Measurements from ENCODE around the gene CSNK1A1.

The CSNK1A1 gene

GRCh38 chr5:149585910-149586309 lies 34.7 kb upstream of the CSNK1A1 start:
- no peaks in the 10 kb centered on the region for H3K79me2 ChIP-seq (ENCODE audit: control insufficient read depth, insufficient read depth, low read length, poor library complexity)
- no peak overlapping the region for H2BK120ac ChIP-seq (ENCODE audit: insufficient read depth, low read length, poor library complexity)

GRCh38 chr5:149584121-149584520 lies 32.9 kb upstream of the CSNK1A1 start:
- Histone ChIP-seq H3K27ac (ENCODE audit: low read depth, low read length) (no peak overlapping the region), H3K4ac (ENCODE audit: low read depth, low read length) (no peak overlapping the region)

More at GRCh38 chr5:149585910-149586309, 34.7 kb upstream of the CSNK1A1 start:
- Histone ChIP-seq H3K4ac (ENCODE audit: low read depth, low read length) (no peak overlapping the region), H4K8ac (ENCODE audit: low read depth, low read length) (no peak overlapping the region), H3K14ac (ENCODE audit: low read length) (no peak overlapping the region), H3K9ac (ENCODE audit: low read length) (no peak overlapping the region), H3K4me3 (ENCODE audit: low read depth, low read length) (no peak overlapping the region), H4K91ac (ENCODE audit: low read depth, low read length) (peak overlapping the region; percentile 11), H3K23ac (ENCODE audit: low read length) (no peak overlapping the region), H2AK5ac (ENCODE audit: low read length) (no peak overlapping the region), H3K18ac (ENCODE audit: low read length) (no peak overlapping the region), H2AFZ (ENCODE audit: insufficient read depth, low read length, poor library complexity) (no peak overlapping the region), H3K4me1 (ENCODE audit: control insufficient read depth in 1 of 2, insufficient read depth in 2 of 2, low read length in 2 of 2) (peaks cover 10 to 14% of the 10 kb centered on the region in 2 experiments), H4K12ac (ENCODE audit: low read depth, low read length) (no peak overlapping the region), H3K27me3 (ENCODE audit: insufficient read depth, low read length) (no peaks in the 10 kb centered on the region), H3K79me1 (ENCODE audit: low read length) (peaks cover 13% of the 10 kb centered on the region), H3K9me3 (ENCODE audit: insufficient read depth, low read depth, low read length) (no peaks in the 10 kb centered on the region), H3K4me2 (ENCODE audit: low read length) (no peak overlapping the region), H3K27ac (ENCODE audit: low read depth, low read length) (peak overlapping the region; percentile 16), H2BK12ac (ENCODE audit: low read length) (peak overlapping the region; percentile 32), H2BK5ac (ENCODE audit: low read depth, low read length, poor library complexity) (no peak overlapping the region), H3K36me3 (ENCODE audit: control insufficient read depth in 1 of 2, insufficient read depth in 2 of 2, low read length in 2 of 2) (no peaks in the 10 kb centered on the region)
- no peak for DNase-seq

GRCh38 chr5:149583394-149583793 lies 32.2 kb upstream of the CSNK1A1 start:
- peak overlapping the region; percentile 45 for H2AFZ ChIP-seq (ENCODE audit: insufficient read depth, low read length, poor library complexity)
- no peak for DNase-seq
- H4K91ac ChIP-seq (ENCODE audit: low read depth, low read length), result no peak overlapping the region
- H3K79me2 ChIP-seq (ENCODE audit: control insufficient read depth, insufficient read depth, low read length, poor library complexity), result no peaks in the 10 kb centered on the region
- no peak overlapping the region for H3K18ac ChIP-seq (ENCODE audit: low read length)
- peak overlapping the region; percentile 49 for H2BK120ac ChIP-seq (ENCODE audit: insufficient read depth, low read length, poor library complexity)
- peaks cover 2% of the 10 kb centered on the region for H3K27me3 ChIP-seq (ENCODE audit: insufficient read depth, low read length)
- H3K9me3 ChIP-seq (ENCODE audit: insufficient read depth, low read depth, low read length), result no peaks in the 10 kb centered on the region
- H3K4me1 ChIP-seq (ENCODE audit: control insufficient read depth in 1 of 2, insufficient read depth in 2 of 2, low read length in 2 of 2), result peaks cover 12 to 17% of the 10 kb centered on the region in 2 experiments
- no peak overlapping the region for H4K8ac ChIP-seq (ENCODE audit: low read depth, low read length)
- H3K27ac ChIP-seq (ENCODE audit: low read depth, low read length), result no peak overlapping the region
- H2BK12ac ChIP-seq (ENCODE audit: low read length), result no peak overlapping the region
- WGBS (ENCODE audit: extremely low coverage, insufficient coverage, insufficient read length), result no CpG with 5 or more reads among the region's 1 CpG
- H3K23ac ChIP-seq (ENCODE audit: low read length), result no peak overlapping the region
- no peak overlapping the region for H3K4me3 ChIP-seq (ENCODE audit: low read depth, low read length)
- H3K9ac ChIP-seq (ENCODE audit: low read length), result no peak overlapping the region
- no peak overlapping the region for H2BK5ac ChIP-seq (ENCODE audit: low read depth, low read length, poor library complexity)
- no peak overlapping the region for H4K12ac ChIP-seq (ENCODE audit: low read depth, low read length)
- H3K4me2 ChIP-seq (ENCODE audit: low read length), result no peak overlapping the region
- H3K36me3 ChIP-seq (ENCODE audit: control insufficient read depth in 1 of 2, insufficient read depth in 2 of 2, low read length in 2 of 2), result no peaks in the 10 kb centered on the region
- H3K79me1 ChIP-seq (ENCODE audit: low read length), result peaks cover 12% of the 10 kb centered on the region
- no peak overlapping the region for H3K4ac ChIP-seq (ENCODE audit: low read depth, low read length)
- H3K14ac ChIP-seq (ENCODE audit: low read length), result no peak overlapping the region
- no peak overlapping the region for H2AK5ac ChIP-seq (ENCODE audit: low read length)

More at GRCh38 chr5:149584121-149584520, 32.9 kb upstream of the CSNK1A1 start:
- Histone ChIP-seq H4K8ac (ENCODE audit: low read depth, low read length) (no peak overlapping the region), H3K14ac (ENCODE audit: low read length) (no peak overlapping the region), H3K4me1 (ENCODE audit: control insufficient read depth in 1 of 2, insufficient read depth in 2 of 2, low read length in 2 of 2) (peaks cover 12 to 17% of the 10 kb centered on the region in 2 experiments), H2AFZ (ENCODE audit: insufficient read depth, low read length, poor library complexity) (no peak overlapping the region), H3K4me3 (ENCODE audit: low read depth, low read length) (no peak overlapping the region), H3K79me2 (ENCODE audit: control insufficient read depth, insufficient read depth, low read length, poor library complexity) (no peaks in the 10 kb centered on the region), H3K36me3 (ENCODE audit: control insufficient read depth in 1 of 2, insufficient read depth in 2 of 2, low read length in 2 of 2) (no peaks in the 10 kb centered on the region), H2BK12ac (ENCODE audit: low read length) (no peak overlapping the region), H2BK120ac (ENCODE audit: insufficient read depth, low read length, poor library complexity) (no peak overlapping the region), H3K27me3 (ENCODE audit: insufficient read depth, low read length) (peaks cover 2% of the 10 kb centered on the region), H4K12ac (ENCODE audit: low read depth, low read length) (no peak overlapping the region), H4K91ac (ENCODE audit: low read depth, low read length) (no peak overlapping the region), H3K79me1 (ENCODE audit: low read length) (peaks cover 15% of the 10 kb centered on the region), H3K23ac (ENCODE audit: low read length) (no peak overlapping the region), H3K18ac (ENCODE audit: low read length) (no peak overlapping the region), H3K9me3 (ENCODE audit: insufficient read depth, low read depth, low read length) (no peaks in the 10 kb centered on the region), H3K9ac (ENCODE audit: low read length) (no peak overlapping the region), H2BK5ac (ENCODE audit: low read depth, low read length, poor library complexity) (no peak overlapping the region), H2AK5ac (ENCODE audit: low read length) (no peak overlapping the region), H3K4me2 (ENCODE audit: low read length) (no peak overlapping the region)
- DNase-seq, result no peak
- WGBS (ENCODE audit: extremely low coverage, insufficient coverage, insufficient read length), result no CpG with 5 or more reads among the region's 2 CpGs

GRCh38 chr5:149581931-149582768 lies 30.9 kb upstream of the CSNK1A1 start:
- peak in 1 of 2 donors; percentile 43 for DNase-seq
- no peak overlapping the region for H3K23ac ChIP-seq (ENCODE audit: low read length)
- H3K27ac ChIP-seq (ENCODE audit: low read depth, low read length), result peak overlapping the region; percentile 44
- H3K9me3 ChIP-seq (ENCODE audit: insufficient read depth, low read depth, low read length), result no peaks in the 10 kb centered on the region
- WGBS (ENCODE audit: extremely low coverage, insufficient coverage, insufficient read length), result no CpG with 5 or more reads among the region's 9 CpGs
- H2AK5ac ChIP-seq (ENCODE audit: low read length), result peak overlapping the region; percentile 30
- no peak overlapping the region for H2AFZ ChIP-seq (ENCODE audit: insufficient read depth, low read length, poor library complexity)
- H3K4me1 ChIP-seq (ENCODE audit: control insufficient read depth in 1 of 2, insufficient read depth in 2 of 2, low read length in 2 of 2), result peaks cover 12 to 17% of the 10 kb centered on the region in 2 experiments
- no peak overlapping the region for H3K4me3 ChIP-seq (ENCODE audit: low read depth, low read length)
- no peak overlapping the region for H3K9ac ChIP-seq (ENCODE audit: low read length)
- peak overlapping the region; percentile 53 for H4K91ac ChIP-seq (ENCODE audit: low read depth, low read length)
- no peaks in the 10 kb centered on the region for H3K36me3 ChIP-seq (ENCODE audit: control insufficient read depth in 1 of 2, insufficient read depth in 2 of 2, low read length in 2 of 2)
- no peak overlapping the region for H3K14ac ChIP-seq (ENCODE audit: low read length)
- no peaks in the 10 kb centered on the region for H3K79me2 ChIP-seq (ENCODE audit: control insufficient read depth, insufficient read depth, low read length, poor library complexity)
- H3K79me1 ChIP-seq (ENCODE audit: low read length), result peaks cover 11% of the 10 kb centered on the region
- H3K27me3 ChIP-seq (ENCODE audit: insufficient read depth, low read length), result peaks cover 2% of the 10 kb centered on the region
- H3K4me2 ChIP-seq (ENCODE audit: low read length), result peak overlapping the region; percentile 92
- H3K4ac ChIP-seq (ENCODE audit: low read depth, low read length), result no peak overlapping the region
- no peak overlapping the region for H3K18ac ChIP-seq (ENCODE audit: low read length)
- H2BK5ac ChIP-seq (ENCODE audit: low read depth, low read length, poor library complexity), result no peak overlapping the region
- H4K8ac ChIP-seq (ENCODE audit: low read depth, low read length), result peak overlapping the region; percentile 62
- no peak overlapping the region for H2BK120ac ChIP-seq (ENCODE audit: insufficient read depth, low read length, poor library complexity)
- no peak overlapping the region for H2BK12ac ChIP-seq (ENCODE audit: low read length)
- H4K12ac ChIP-seq (ENCODE audit: low read depth, low read length), result no peak overlapping the region
